Measurements from ENCODE around the gene KIAA0040.
A peak's percentile ranks its signal among the peaks of the same experiment; 100 is the strongest.

Gene KIAA0040

DNA sequence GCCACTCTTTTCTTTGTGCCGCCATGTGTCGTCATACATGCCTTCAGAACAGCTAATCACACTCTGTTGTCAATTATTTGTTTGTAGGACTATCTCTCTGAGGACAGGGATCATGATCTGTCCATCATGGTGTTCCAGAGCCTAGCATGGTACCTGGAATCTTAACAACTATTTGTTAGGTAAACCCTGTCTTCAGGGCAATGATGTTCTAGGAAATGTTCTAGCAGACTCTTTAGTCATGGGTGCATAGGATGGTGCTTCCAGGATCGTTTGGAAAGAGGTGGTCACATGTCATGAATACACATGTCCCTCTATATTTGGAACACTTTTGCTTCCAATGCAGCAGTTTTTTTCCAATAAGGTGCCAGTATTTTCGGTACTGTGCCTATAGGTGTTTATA lies 18.2 kb upstream of the KIAA0040 start:
- Histone ChIP-seq H3K4me3 (no peak overlapping the region), H3K4me1 (no peaks in the 10 kb centered on the region), H3K9me3 (no peaks in the 10 kb centered on the region), H3K27me3 (ENCODE audit: low read depth) (no peaks in the 10 kb centered on the region), H3K36me3 (replicated peaks) (no peaks in the 10 kb centered on the region)
- no peak for DNase-seq (ENCODE audit: low spot score in 2 of 2)
- in situ Hi-C loops (cut with MboI; ENCODE audit: low sequenced_read_pairs) = no loop called here

DNA sequence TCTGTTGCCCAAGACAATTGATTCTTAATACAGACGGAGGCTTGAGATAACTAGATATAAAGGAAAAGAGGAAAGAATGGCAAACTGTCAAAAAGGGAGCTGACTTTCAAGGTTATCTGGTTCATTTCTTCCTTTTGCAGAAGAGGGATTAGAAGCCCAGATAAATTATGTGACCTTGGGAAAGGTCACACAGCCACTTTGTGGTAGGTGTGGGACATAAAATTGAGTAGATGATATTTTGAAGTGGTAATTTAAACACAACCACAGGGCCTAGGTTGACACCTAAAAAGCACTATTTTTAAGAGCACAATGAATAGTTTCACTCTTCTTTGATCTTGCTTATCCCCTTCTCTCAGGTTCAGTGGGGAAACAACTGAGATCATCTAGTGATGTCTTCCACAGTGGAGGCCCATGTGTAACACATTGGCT lies 16.9 kb upstream of the KIAA0040 start:
- Histone ChIP-seq H3K36me3 (replicated peaks) (no peaks in the 10 kb centered on the region), H3K27me3 (ENCODE audit: low read depth) (no peaks in the 10 kb centered on the region), H3K4me3 (no peak overlapping the region), H3K9me3 (no peaks in the 10 kb centered on the region), H3K4me1 (no peaks in the 10 kb centered on the region)
- DNase-seq (ENCODE audit: low spot score in 2 of 2) = no peak
- in situ Hi-C loops (cut with MboI; ENCODE audit: low sequenced_read_pairs) = no loop called here

DNA sequence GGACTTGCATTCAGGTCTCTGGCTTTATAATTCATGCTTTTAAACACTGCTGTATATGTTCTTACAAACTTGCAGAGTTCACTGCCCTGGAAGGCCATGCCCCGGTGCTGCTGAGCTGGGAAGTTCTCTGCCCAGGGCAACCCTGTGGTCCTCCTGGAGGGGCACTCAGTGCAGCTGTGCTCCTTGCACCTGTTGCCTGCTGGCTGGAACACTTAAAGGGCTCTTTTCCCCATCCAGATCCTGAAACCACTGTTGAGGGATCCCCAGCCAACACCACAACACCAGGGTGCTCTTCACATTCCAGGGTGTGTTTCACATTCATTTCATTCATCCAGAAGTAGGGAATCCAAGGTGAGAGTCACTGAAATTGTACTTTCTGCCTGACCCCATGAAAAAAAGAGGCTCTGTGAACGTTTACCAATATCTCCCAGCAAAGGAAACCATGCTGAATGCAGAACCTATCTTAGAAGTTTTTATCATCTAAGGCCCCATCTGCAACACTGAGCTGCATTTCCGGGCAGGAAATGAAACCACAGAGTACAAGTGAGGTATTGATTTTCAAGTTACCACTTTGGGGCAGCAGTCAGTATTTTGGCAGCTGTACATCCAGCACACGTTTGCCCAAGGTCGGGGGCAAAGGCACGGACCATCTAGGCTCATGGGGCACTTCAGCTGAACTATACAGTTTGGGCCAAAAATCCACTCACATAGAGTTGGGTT lies 16.4 kb upstream of the KIAA0040 start:
- no peak for DNase-seq (ENCODE audit: low spot score in 2 of 2)
- no peaks in the 10 kb centered on the region for H3K4me1 ChIP-seq
- no peak overlapping the region for H3K4me3 ChIP-seq

DNA sequence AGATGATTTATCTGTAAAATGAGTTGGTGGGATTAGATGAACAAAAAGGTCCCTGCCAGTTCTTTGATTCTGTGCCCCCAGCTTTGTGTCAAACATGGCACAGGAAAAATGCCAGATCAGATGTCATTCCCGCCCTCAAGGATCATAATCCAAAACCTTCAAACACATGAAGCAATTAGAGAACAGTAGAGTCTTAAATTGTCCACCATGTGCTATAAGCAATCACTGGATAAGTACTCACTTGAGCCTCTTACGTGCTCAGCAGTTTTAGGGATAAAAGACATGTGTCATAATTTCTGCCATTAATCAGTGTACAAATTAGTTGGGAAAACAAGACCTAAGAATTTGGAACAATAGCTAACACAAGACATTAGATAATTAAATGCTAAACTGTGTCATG lies 15.4 kb upstream of the KIAA0040 start:
- Histone ChIP-seq H3K4me1 (no peaks in the 10 kb centered on the region), H3K36me3 (replicated peaks) (no peaks in the 10 kb centered on the region), H3K9me3 (no peaks in the 10 kb centered on the region), H3K27me3 (ENCODE audit: low read depth) (no peaks in the 10 kb centered on the region), H3K4me3 (no peak overlapping the region)
- in situ Hi-C loops (cut with MboI; ENCODE audit: low sequenced_read_pairs) = no loop called here
- no peak for DNase-seq (ENCODE audit: low spot score in 2 of 2)

More for the DNA sequence above, 16.4 kb upstream of the KIAA0040 start:
- H3K9me3 ChIP-seq = no peaks in the 10 kb centered on the region
- no peaks in the 10 kb centered on the region for H3K27me3 ChIP-seq (ENCODE audit: low read depth)
- H3K36me3 ChIP-seq (replicated peaks) = no peaks in the 10 kb centered on the region
- in situ Hi-C loops (cut with MboI; ENCODE audit: low sequenced_read_pairs) = no loop called here

DNA sequence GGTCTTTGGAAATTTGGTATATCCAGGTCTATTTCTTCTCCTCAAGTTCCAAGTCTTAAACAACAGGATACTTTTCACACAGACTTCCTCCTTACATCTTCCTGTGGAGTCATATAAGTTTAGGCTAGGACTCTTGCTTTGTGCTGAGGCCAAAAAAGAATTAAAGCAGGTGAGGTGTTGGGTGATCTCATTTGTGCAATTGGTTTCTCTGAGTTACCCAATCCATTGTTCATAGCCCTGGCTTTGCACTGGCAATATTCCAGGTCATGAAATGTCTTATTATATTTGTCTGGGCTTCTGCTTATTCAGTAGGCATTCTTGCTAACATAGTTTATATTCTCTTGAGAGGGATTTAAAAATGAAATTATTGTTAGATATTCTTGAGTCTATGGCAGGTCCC lies 14.1 kb upstream of the KIAA0040 start:
- H3K4me1 ChIP-seq = no peaks in the 10 kb centered on the region
- H3K9me3 ChIP-seq = no peaks in the 10 kb centered on the region
- DNase-seq (ENCODE audit: low spot score in 2 of 2) = no peak
- in situ Hi-C loops (cut with MboI; ENCODE audit: low sequenced_read_pairs) = no loop called here
- no peaks in the 10 kb centered on the region for H3K36me3 ChIP-seq (replicated peaks)
- no peaks in the 10 kb centered on the region for H3K27me3 ChIP-seq (ENCODE audit: low read depth)
- H3K4me3 ChIP-seq = no peak overlapping the region

DNA sequence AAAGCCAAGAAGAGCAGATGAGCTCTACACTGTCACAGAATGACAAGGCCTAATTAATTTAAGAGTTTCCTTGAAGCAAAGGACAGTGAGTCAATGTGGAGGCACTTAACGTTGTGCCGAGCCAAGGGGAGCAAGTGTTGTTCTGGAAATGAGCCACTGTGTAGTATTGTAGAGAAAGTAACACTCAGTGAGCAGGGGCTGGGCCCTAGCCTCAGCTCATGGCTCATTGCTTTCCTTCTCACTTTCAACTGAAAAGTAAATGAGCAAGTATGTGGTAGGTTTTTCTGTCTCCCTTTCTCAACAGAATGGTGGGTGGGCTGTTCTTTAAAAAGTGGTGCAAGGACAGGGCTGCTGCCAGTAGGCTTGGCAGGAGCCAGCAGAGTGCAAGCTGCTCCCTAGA lies 11.8 kb upstream of the KIAA0040 start:
- in situ Hi-C loops (cut with MboI; ENCODE audit: low sequenced_read_pairs) = no loop called here
- Histone ChIP-seq H3K27me3 (ENCODE audit: low read depth) (no peaks in the 10 kb centered on the region), H3K4me3 (no peak overlapping the region), H3K36me3 (replicated peaks) (no peaks in the 10 kb centered on the region), H3K4me1 (no peaks in the 10 kb centered on the region), H3K9me3 (no peaks in the 10 kb centered on the region)
- DNase-seq (ENCODE audit: low spot score in 2 of 2) = no peak

DNA sequence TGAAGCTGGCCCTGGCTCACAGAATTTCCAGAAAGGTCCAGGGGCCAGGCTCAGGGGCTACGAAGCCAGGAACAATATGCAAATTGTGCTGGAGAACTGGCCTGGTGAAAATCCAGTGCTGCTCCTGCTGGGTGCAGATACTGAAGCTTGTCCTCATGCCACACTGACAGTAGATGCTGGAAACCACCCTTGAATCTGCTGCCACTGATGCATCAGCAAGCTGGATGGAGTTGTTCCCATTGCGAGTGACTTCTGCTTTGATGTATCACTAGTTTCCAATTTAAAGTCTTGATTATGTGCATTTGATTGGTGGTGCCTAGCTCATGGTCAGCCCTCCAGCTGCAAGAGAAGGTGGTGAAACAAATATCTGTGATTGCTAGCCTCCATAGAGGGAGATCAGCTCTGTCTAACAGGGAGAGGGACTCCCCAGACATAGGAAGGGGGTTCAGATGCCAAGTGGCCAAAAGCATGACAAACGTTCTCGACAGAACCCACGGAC lies 11.0 kb upstream of the KIAA0040 start:
- no peak for DNase-seq (ENCODE audit: low spot score in 2 of 2)
- no peaks in the 10 kb centered on the region for H3K27me3 ChIP-seq (ENCODE audit: low read depth)
- no peaks in the 10 kb centered on the region for H3K36me3 ChIP-seq (replicated peaks)
- in situ Hi-C loops (cut with MboI; ENCODE audit: low sequenced_read_pairs) = no loop called here
- no peaks in the 10 kb centered on the region for H3K9me3 ChIP-seq
- H3K4me1 ChIP-seq = no peaks in the 10 kb centered on the region
- H3K4me3 ChIP-seq = no peak overlapping the region

DNA sequence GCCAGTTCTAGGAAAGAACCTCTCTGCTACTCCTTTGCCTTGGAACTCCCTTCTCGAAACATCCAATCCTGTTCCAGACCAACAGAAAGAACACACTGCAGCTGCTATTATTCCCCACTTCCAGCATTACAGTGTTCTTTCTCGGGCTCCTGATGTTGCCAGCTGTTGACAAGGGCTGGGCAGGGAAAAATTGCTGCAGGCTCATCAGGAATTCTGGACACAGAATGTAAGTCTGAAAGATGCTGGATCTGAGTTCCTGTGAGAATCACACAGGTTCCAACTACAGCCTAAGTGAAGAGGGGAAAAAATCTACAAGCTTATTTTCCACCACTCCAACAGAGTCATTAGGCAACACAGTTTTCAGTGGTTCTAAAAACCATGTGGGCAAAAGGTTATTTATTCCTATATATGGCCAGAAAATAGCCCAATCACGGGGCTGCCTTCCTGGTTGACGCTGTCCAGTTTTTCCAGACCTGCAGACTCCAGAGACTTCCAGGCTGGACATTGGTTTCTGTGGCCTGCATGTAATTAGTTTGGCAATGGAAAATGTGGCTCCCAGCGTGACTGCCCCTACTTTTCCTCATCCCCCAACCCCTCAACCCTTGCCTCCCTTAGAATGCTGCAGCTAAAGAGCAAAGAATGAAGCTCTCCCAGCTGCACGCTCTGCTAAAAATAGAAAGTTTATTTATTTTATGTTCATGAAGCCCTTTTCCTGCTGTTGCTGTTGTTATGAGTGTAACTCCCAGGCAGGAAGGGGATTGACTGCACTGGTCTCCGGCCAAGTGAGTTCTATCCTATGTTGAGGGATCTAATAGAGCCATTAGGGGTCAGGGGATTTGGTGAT lies 8.3 kb upstream of the KIAA0040 start:
- Histone ChIP-seq H3K4me1 (no peaks in the 10 kb centered on the region), H3K36me3 (replicated peaks) (no peaks in the 10 kb centered on the region), H3K27me3 (ENCODE audit: low read depth) (no peaks in the 10 kb centered on the region; the same call in 1 of the 2 replicates), H3K9me3 (no peaks in the 10 kb centered on the region), H3K4me3 (no peak overlapping the region)
- in situ Hi-C loops (cut with MboI; ENCODE audit: low sequenced_read_pairs) = no loop called here
- DNase-seq (ENCODE audit: low spot score in 2 of 2) = no peak

DNA sequence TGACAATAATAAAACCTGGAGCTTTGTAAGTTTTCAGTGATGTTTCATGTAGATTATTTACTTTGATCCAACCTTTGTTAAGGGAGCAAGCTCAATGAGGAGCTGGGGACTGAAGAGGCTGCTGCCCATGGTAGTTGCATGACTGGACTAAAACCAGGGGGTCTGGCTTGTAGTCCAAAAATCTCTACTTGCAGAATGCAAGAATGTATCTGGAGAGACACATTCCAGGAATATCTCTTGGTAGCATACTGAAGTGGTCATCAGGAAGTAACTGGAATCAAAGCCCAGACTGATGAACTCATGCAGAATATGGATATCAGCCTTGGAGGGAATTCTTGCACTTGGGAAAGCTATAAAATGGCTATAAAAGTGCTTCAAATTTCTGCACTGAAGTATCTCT lies 5.8 kb upstream of the KIAA0040 start:
- no peaks in the 10 kb centered on the region; the same call in 1 of the 2 replicates for H3K27me3 ChIP-seq (ENCODE audit: low read depth)
- H3K4me1 ChIP-seq = no peaks in the 10 kb centered on the region
- H3K4me3 ChIP-seq = no peak overlapping the region
- in situ Hi-C loops (cut with MboI; ENCODE audit: low sequenced_read_pairs) = no loop called here
- no peaks in the 10 kb centered on the region for H3K9me3 ChIP-seq
- DNase-seq (ENCODE audit: low spot score in 2 of 2) = no peak
- H3K36me3 ChIP-seq (replicated peaks) = no peaks in the 10 kb centered on the region

DNA sequence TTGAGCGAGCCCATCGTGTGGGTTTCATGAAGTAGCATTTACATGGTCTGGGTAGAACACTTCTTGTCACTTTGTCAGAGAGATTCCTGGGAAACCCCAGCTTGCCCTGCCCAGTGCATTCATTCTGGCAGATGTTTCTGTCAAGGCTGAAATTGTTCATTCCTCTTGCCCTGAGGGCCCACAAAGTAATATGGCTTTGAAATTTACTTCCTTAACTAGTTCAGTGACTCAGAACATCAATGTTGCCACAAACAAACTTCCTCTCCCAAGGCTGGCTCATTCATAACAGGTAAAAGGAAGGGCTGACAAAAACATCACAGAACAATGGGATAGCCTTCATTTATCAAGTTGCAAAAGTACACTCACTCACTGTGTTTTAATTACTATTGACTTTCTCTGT lies 5.0 kb upstream of the KIAA0040 start:
- H3K27me3 ChIP-seq (ENCODE audit: low read depth) = no peaks in the 10 kb centered on the region; the same call in 1 of the 2 replicates
- no peak overlapping the region for H3K4me3 ChIP-seq
- no peaks in the 10 kb centered on the region for H3K36me3 ChIP-seq (replicated peaks)
- H3K9me3 ChIP-seq = no peaks in the 10 kb centered on the region
- H3K4me1 ChIP-seq = no peaks in the 10 kb centered on the region
- in situ Hi-C loops (cut with MboI; ENCODE audit: low sequenced_read_pairs) = no loop called here
- no peak for DNase-seq (ENCODE audit: low spot score in 2 of 2)

DNA sequence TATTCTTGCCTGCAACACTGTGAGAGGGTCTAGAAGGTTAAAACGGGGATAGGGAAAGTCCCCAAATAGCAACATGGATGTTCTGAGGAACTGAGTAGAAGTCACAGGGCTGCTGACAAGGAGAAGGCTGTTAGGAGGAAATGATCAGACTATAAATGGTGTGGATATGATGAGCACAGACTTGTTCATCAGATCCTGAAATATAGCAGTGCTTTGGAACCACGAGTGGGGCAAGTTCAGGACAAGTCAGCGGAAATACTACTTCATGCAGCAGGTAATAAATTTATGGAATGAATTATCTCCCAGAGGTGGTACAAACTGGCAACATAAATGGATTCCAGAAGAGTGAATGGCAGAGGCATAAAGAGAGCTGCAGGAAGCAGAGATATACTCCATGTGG lies 3.2 kb upstream of the KIAA0040 start:
- Histone ChIP-seq H3K4me3 (no peak overlapping the region), H3K4me1 (peaks cover 7% of the 10 kb centered on the region; the same call in 1 of the 2 replicates), H3K27me3 (ENCODE audit: low read depth) (no peaks in the 10 kb centered on the region; the same call in 1 of the 2 replicates), H3K36me3 (replicated peaks) (no peaks in the 10 kb centered on the region), H3K9me3 (no peaks in the 10 kb centered on the region)
- DNase-seq (ENCODE audit: low spot score in 2 of 2) = no peak
- in situ Hi-C loops (cut with MboI; ENCODE audit: low sequenced_read_pairs) = no loop called here

DNA sequence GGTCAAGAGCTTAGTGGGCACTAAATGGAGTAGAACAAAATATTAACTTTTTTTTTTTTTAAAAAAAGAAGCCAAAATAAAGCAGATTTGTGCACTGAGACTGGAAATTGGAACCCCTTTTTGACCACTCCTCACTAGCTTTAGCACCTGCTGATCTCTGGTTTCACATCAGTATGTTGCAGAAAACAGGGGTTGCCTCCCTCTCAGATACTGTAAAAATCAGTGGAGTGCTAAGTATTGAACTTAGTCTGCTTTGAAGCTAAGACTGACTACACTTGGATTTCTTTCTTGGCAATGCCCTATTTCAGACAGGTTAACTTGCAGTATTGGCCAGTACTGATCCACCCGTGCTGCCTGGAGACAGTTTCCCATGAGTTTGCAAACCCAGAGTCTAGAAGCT lies 2.7 kb upstream of the KIAA0040 start:
- in situ Hi-C loops (cut with MboI; ENCODE audit: low sequenced_read_pairs) = no loop called here

DNA sequence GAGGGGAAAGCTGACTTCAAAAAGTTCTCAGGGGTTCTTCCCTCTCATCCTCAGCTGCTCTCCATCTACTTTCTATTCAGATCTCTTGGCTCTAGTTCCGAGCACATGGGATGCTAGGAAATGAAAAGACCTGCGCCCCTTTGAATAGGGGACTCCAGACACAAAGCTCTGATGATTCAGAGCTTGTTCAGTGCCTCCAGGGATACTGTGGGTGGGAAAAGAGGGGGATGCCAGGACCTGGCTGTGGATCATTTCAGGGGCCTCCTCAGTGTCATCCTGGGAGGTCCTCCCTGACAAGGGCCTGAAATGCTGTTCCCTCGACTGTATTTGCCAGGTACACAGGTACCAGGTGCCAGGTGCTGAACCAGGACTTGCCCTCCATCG lies 943 bp upstream of the KIAA0040 start:
- no peaks in the 10 kb centered on the region for H3K9me3 ChIP-seq
- H3K36me3 ChIP-seq (replicated peaks) = no peaks in the 10 kb centered on the region
- peaks cover 7% of the 10 kb centered on the region; the same call in 1 of the 2 replicates for H3K4me1 ChIP-seq
- in situ Hi-C loops (cut with MboI; ENCODE audit: low sequenced_read_pairs) = no loop called here
- no peaks in the 10 kb centered on the region; the same call in 1 of the 2 replicates for H3K27me3 ChIP-seq (ENCODE audit: low read depth)
- no peak overlapping the region for H3K4me3 ChIP-seq
- DNase-seq (ENCODE audit: low spot score in 2 of 2) = no peak

More for the DNA sequence above, 2.7 kb upstream of the KIAA0040 start:
- H3K36me3 ChIP-seq (replicated peaks) = no peaks in the 10 kb centered on the region
- no peaks in the 10 kb centered on the region; the same call in 1 of the 2 replicates for H3K27me3 ChIP-seq (ENCODE audit: low read depth)
- no peak for DNase-seq (ENCODE audit: low spot score in 2 of 2)
- no peaks in the 10 kb centered on the region for H3K9me3 ChIP-seq
- H3K4me3 ChIP-seq = no peak overlapping the region
- H3K4me1 ChIP-seq = peaks cover 7% of the 10 kb centered on the region; the same call in 1 of the 2 replicates

DNA sequence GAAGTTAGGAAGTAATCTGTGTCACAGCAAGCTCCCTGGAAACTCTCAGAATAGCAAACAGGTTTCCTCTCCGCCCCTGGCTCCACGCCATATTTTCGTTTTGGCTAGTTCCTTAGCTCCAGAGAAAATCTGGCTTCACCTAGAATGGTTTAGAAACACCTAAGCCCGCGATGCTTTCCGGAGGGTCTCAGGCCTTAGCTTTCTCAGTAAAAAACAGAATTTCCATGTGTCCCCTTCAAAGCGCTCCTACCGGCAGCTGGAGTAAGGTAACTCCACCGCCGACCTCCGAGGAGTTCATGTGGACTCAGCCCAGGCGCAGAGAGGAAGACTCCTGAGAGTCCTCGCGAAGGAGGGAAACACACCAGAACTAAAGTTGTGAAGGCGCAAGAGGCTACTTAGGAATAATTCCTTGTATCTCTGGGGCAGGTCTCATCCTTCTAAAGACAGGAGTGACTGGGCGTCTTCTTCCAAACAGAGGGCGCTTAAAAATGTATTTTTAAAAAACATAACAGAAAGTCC lies 406 bp downstream of the KIAA0040 start:
- DNase-seq (ENCODE audit: low spot score in 2 of 2) = peak; percentile 26 to 58
- Histone ChIP-seq H3K27me3 (ENCODE audit: low read depth) (no peaks in the 10 kb centered on the region), H3K4me3 (peak overlapping the region; percentile 45), H3K36me3 (replicated peaks) (no peaks in the 10 kb centered on the region), H3K4me1 (peaks cover 7% of the 10 kb centered on the region; the same call in 1 of the 2 replicates), H3K9me3 (no peaks in the 10 kb centered on the region)
- in situ Hi-C loops (cut with MboI; ENCODE audit: low sequenced_read_pairs) = no loop called here

Data from HAP-1 (cell line).